PC-9 (cell line): ENCODE data around the gene STATH.

Experiments
- EZH2 ChIP-seq: fragments of 200-600 bp; sonication (generic); IDR thresholded peaks from 2 replicates; pipeline ENCODE4 v1.8.0; 2017; ENCODE audit warnings: antibody characterized with exemption, low read depth
- TF ChIP-seq, protein P1 (sequence below): fragments of 200-600 bp; sonication (generic); conservative IDR thresholded peaks from 2 replicates; pipeline ENCODE4 v1.6.1; 2017; ENCODE audit warnings: mixed run types, antibody characterized with exemption, mild to moderate bottlenecking, moderate library complexity

DNA sequence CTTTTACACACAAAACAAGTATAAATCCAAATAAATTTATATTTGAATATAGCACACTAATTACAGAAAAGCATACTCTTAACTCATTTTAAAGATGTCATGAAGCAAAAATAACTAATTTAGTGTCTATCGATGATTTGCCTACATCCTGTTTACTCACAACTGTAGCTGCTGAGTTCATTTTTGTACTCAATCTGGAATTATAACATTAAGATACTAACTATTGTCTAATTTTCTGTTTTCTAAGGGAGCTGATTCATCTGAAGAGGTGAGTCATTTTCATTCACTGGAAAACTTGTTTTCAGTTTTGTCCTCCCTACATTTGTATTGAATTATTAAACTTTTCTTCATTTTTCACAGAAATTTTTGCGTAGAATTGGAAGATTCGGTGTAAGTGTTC, 3.7 kb downstream of the STATH start:
- no peak for TF ChIP-seq EZH2
- TF ChIP-seq, protein P1, sequence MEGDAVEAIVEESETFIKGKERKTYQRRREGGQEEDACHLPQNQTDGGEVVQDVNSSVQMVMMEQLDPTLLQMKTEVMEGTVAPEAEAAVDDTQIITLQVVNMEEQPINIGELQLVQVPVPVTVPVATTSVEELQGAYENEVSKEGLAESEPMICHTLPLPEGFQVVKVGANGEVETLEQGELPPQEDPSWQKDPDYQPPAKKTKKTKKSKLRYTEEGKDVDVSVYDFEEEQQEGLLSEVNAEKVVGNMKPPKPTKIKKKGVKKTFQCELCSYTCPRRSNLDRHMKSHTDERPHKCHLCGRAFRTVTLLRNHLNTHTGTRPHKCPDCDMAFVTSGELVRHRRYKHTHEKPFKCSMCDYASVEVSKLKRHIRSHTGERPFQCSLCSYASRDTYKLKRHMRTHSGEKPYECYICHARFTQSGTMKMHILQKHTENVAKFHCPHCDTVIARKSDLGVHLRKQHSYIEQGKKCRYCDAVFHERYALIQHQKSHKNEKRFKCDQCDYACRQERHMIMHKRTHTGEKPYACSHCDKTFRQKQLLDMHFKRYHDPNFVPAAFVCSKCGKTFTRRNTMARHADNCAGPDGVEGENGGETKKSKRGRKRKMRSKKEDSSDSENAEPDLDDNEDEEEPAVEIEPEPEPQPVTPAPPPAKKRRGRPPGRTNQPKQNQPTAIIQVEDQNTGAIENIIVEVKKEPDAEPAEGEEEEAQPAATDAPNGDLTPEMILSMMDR: no peak
